GM19043 (cell line): ENCODE measurements around the gene TAF6.

Source experiments
- ATAC-seq: cut with Tn5 transposase; IDR thresholded peaks from one replicate; pipeline ENCODE4 v1.9.1; 2021; ENCODE audit warnings: low read depth; ENCODE audit not compliant: unreplicated experiment

The TAF6 gene

GRCh38 chr7:100124301-100125230, 5.4 kb upstream of the TAF6 start:
- no peak for ATAC-seq

- no peak for ATAC-seq
Observed at GRCh38 chr7:100122568-100122967, 3.4 kb upstream of the TAF6 start.

- ATAC-seq: no peak
Observed at GRCh38 chr7:100122067-100122466, 2.9 kb upstream of the TAF6 start.

GRCh38 chr7:100120733-100121036, 1.5 kb upstream of the TAF6 start:
- ATAC-seq: no peak

- peak; percentile 23 for ATAC-seq
Observed at GRCh38 chr7:100119970-100120732, 993 bp upstream of the TAF6 start.

- no peak for ATAC-seq
Observed at GRCh38 chr7:100118388-100119071, 628 bp downstream of the TAF6 start.

- no peak for ATAC-seq
Observed at GRCh38 chr7:100115026-100115425, 4.1 kb downstream of the TAF6 start.

- ATAC-seq: no peak
Observed at GRCh38 chr7:100111914-100112313, 7.2 kb downstream of the TAF6 start.

- no peak for ATAC-seq
Observed at GRCh38 chr7:100111156-100111555, 8.0 kb downstream of the TAF6 start.

- ATAC-seq: no peak
Observed at GRCh38 chr7:100109521-100110163, 9.5 kb downstream of the TAF6 start.

GRCh38 chr7:100107890-100108289, 11.3 kb downstream of the TAF6 start:
- ATAC-seq: no peak

- no peak for ATAC-seq
Observed at GRCh38 chr7:100107125-100107737, 11.9 kb downstream of the TAF6 start.

- no peak for ATAC-seq
Observed at GRCh38 chr7:100106633-100107032, 12.5 kb downstream of the TAF6 start.

- no peak for ATAC-seq
Observed at GRCh38 chr7:100105534-100105933, 13.6 kb downstream of the TAF6 start.

- no peak for ATAC-seq
Observed at GRCh38 chr7:100102950-100103840, 16.0 kb downstream of the TAF6 start.

GRCh38 chr7:100101016-100101862, 17.9 kb downstream of the TAF6 start, which contains the start of the genes AP4M1 and MCM7:
Gene AP4M1 (plus strand): TSS chr7:100101643. CDS start chr7:100101715, 72 bp downstream.
Gene MCM7 (minus strand): TSS chr7:100101397. CDS start chr7:100101294, 103 bp downstream.
- peak; percentile 84 for ATAC-seq

- ATAC-seq: peak; percentile 63
Observed at GRCh38 chr7:100100420-100101015, 18.6 kb downstream of the TAF6 start.

GRCh38 chr7:100099452-100099851, 19.7 kb downstream of the TAF6 start:
- ATAC-seq: no peak
